Measurements from ENCODE around the gene TSPAN31.

TSPAN31 gene

DNA sequence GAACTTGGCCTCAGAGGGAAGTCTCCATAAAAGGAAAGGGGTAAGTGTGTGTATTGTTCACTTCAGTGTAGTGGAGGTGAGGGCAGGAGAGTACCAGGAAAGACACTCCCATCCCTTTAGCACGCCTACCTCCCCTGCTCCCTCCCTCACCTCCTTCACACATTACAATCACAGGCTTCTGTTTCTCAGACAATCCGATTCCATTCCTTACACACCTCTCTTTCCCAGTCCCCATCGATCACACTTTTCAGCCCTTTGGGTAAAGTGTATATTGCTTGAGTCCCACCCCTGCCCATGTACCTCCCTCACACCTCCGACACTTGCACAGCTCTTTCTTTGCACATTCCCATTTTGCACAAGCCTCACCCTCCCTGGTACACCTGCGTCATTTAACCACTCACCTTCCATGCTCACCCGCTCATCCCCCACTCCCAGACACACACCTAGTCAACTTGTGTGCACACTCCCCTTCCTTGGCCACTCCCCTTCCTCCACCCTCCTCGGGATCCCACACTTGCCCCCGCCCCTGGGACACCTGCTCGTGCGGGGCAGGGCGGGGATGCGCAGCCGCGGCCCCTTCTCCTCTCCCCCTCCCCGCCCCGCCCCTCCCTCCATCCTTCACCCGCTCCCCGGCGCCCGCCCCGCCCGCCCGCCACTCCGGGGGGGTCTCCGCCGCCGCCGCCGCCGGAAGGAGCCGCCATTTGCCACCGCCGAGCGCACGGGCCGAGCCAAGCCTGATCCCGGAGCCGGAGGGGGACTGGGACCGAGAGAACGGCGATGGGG, 9.8 kb downstream of the TSPAN31 start, which contains the start of gene MARCHF9:
TSS of gene MARCHF9 (plus strand) at position 693 of the 783 bp plus-strand sequence. CDS start 426 bp downstream, outside the sequence.
- peak; percentile 40 to 42 for ATAC-seq

DNA sequence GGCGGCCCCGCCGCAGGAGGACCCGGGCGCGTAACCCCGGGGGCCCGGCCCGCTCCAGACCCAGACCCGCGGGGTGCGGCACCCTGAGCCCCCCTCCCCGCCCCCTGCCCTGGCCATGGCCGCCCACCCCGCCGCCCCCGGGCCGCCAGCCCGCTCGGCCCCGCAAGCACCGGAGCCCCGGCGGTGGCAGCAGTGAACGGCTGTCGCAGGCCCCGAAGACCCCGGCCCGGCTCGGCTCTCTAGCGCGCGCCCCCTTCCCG, 10.3 kb downstream of the TSPAN31 start:
- ATAC-seq = no peak

DNA sequence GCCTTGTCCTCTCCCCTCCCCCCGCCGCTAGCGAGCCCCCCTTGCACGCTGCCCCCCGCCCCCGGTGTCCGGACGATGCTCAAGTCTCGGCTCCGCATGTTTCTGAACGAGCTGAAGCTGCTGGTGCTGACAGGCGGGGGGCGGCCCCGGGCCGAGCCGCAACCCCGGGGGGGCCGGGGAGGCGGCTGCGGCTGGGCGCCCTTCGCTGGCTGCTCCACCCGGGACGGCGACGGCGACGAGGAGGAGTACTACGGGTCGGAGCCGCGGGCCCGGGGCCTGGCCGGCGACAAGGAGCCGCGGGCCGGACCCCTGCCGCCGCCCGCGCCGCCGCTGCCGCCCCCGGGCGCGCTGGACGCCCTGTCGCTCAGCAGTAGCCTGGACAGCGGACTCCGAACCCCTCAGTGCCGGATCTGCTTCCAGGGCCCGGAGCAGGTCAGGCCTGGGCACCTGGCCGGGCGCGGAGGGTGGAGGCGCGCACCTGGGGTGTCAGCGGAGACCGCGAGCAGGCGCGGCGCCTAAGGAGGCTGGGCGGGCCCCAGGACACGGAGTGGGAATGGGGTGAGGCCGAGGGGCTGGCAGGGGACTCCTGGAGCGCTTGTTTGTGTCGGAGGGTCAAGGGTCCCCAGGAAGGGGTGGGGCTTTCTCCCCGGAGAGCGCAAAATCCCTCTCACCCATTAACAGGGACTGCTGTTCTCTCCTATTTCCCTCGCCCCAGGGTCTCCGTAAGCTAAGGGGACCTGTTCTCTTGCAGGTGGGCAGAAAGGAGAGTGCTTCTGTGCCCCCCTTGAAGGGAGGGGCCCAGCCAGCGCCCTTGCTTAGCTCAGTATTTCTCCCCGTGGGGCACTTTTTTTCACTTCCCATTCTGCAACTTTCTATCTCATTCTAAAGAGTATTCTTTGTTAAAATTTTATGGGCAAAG, 10.9 kb downstream of the TSPAN31 start:
- ATAC-seq = no peak

GRCh38 chr12:57756406-57757341, 11.8 kb downstream of the TSPAN31 start:
- ATAC-seq = peak; percentile 27 to 33

DNA sequence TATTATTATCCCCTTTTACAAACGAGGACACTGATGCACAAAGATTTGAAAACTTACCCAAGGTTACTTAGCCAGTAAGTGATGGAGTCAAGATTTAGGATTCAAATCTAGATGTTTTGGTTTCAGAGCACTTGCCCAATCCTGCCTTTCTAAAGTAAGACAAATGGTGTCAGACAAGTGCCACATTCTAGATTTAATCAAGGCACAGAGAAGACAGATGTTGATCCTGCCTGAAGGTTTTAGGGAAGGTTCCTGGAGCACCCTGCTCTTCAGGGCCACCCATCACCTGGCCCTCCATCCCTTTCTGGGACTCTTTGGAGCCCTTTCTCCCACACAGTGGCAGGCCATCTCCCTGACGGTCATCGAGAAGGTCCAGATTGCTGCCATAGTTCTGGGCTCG, 12.9 kb downstream of the TSPAN31 start:
- ATAC-seq = no peak

GRCh38 chr12:57758552-57759359, 13.9 kb downstream of the TSPAN31 start:
- ATAC-seq = no peak

- ATAC-seq = peak; percentile 36 to 41
These were observed 14.6 kb downstream of the TSPAN31 start for GRCh38 chr12:57759360-57759980.

DNA sequence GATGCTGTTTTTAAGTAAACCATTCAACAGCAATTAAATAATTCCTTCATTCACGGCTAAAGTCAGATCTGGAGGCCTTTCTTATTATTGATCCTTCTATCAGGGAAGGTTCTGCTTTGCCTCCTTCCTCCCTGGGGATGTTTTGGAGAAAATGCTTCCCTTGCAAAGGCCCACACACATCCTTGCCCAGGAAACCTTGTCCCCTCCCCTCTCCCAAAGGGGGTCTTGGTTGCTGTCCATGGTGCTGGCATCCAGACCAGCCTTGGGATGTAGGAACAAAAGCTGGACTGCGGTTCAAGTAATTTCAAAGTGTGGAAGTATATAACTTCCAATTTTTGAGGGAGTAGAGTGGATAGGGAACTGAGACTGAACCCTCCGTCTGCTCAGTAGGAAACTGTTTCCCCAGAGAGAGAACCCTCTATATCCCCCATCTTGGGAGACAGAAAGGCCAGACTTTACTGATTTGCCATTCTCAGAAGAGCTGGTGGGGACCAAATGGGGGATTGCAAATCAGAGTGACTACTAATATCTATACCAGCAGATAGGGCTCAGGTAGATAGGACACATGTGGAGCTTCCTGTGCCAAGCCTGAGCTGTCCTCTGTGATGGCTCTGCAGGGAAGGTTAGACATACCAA, 15.6 kb downstream of the TSPAN31 start:
- ATAC-seq = no peak

- no peak for ATAC-seq
These were observed 16.7 kb downstream of the TSPAN31 start for GRCh38 chr12:57761391-57761998.

DNA sequence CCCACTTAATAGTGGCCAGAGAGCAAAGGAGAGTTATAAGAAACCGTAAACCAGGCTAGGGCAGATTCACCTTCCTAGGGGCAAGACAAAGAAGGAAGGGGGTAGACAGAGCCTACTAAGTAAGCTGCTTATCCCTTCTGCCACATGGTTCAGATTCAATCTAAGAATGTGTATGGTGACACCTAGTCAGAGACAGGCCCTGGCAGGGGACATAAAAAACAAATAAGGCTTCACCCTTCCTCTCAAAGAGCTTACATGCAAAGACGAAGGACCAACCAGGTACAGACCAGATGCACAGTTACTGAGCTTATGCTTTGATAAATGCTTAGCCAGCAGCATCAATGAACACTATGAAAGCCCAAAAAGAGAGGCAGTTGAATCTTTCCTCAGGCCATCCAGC, 17.6 kb downstream of the TSPAN31 start:
- ATAC-seq = no peak

GRCh38 chr12:57763881-57764661, 19.2 kb downstream of the TSPAN31 start:
- no peak for ATAC-seq

- ATAC-seq = peak; percentile 19 to 30
These were observed 19.8 kb downstream of the TSPAN31 start for GRCh38 chr12:57764662-57765002.

- ATAC-seq = peak; percentile 75 to 77
These were observed 20.3 kb downstream of the TSPAN31 start for GRCh38 chr12:57765003-57765697.

- ATAC-seq = peak; percentile 15 to 17
These were observed 21.0 kb downstream of the TSPAN31 start for GRCh38 chr12:57765698-57766463.

DNA sequence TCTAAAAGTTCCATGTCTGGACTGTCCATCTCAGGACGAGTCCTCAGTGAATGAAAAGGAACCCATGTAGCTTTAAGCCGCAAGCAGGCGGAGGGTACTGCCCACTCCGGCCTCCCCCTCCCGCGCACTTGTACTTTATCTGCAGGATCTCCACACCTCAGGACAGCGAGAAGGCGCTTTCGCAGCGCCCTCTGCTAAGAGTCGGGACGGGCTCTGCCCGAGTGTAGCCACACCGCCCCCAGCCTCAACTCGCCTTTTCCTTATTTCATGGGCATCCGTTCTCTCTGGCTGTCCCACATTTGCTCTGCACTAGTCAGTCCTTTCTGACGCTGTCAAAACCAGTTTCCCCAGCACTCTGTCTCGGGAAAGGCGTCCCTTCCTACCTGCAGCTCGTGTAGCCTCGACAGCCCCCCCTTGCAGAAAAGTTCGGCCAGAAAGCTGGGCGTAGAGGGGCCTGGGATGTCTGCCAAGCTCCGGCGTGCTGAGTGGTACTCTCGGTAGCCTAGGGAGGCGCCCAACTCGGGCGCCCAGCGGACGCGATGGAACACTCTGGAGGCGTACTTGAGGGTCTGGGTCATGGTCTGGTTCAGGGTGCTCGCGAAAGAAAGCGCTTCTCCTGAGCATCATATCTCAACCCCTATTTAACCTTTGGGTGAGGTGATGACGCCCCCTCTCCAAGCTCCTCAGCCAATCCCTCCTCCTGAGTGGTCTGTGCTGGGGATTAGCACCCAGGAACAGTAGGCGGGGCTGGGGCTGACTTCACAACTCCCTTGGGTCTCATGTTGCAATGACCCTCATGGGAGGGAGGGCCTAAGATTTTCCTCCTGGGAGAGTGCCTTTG, 21.8 kb downstream of the TSPAN31 start, which contains the start of gene CYP27B1:
TSS of gene CYP27B1 (minus strand) at position 615 of the 841 bp plus-strand sequence. CDS start at position 578, 37 bp downstream.
- ATAC-seq = no peak

- ATAC-seq = no peak
These were observed 22.5 kb downstream of the TSPAN31 start for GRCh38 chr12:57767305-57767698.

DNA sequence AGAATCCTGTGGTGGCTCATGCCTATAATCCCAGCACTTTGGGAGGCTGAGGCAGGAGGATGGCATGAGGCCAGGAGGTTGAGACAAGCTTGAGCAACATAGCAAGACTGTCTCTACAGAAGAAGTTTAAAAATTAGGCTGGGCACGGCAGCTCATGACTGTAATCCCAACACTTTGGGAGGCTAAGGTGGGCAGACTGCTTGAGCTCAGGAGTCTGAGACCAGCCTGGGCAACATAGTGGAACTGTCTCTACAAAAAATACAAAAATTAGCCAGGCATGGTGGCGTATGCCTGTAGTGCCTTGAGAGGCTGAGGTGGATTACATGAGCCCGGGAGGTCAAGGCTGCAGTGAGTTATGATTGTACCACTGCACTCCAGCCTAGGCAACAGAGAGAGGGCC, 23.0 kb downstream of the TSPAN31 start:
- ATAC-seq = no peak
